ENCODE data around the gene KLF3.
A peak's percentile ranks its signal among the peaks of the same experiment; 100 is the strongest.

KLF3 gene

DNA sequence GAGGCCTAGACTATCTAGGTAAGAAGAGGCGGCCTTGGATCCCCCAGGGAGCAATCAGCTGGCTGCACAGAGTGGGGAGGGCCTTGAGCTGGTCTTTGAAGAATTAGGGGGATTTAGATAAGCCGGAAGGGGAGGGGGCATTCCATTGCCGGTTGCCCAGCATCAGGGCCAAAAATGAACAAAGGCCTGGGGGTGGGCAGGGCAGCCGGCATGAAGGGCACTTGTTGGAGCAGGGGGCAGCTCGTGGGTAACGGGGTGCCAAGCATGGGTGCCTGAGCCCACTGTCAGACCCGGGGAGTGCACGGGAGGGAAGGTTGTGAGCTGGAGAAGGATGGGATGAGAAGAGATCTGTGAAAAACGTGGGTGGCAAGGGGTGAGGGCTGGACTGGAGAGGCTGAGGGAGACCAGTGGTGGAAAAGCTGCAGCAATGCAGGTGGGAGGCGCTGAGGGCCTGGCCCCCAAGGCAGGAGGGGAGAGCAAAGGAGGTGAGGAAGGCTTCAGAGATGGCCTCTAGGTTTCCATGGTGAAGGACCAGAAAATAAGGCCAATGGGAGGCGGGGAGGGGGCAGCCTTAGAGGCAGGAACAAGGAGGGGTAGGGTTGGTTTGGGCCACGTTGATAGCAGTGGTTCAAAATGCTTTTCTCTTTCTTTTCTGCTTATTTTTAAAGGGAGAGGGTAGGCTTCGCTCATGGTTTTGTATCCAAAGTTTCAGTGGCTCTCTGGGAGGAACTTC is 8.6 kb downstream of the KLF3 start:
- no peak overlapping the region for H4K5ac ChIP-seq (ENCODE audit: low read length)
- no CpG with 5 or more reads among the region's 13 CpGs for WGBS (ENCODE audit: extremely low coverage, insufficient coverage, low lambda C conversion rate)
- no peak overlapping the region for H2BK5ac ChIP-seq (ENCODE audit: low read length)
- H3K79me1 ChIP-seq (ENCODE audit: low read length), result peaks cover 16% of the 10 kb centered on the region
- no peaks in the 10 kb centered on the region for H3K36me3 ChIP-seq (ENCODE audit: control insufficient read depth, insufficient read depth, low read length)
- H3K56ac ChIP-seq (ENCODE audit: low read length), result no peak overlapping the region
- H3K4me1 ChIP-seq (ENCODE audit: control insufficient read depth, low read depth, low read length), result peaks cover 11% of the 10 kb centered on the region
- H3K27me3 ChIP-seq (ENCODE audit: insufficient read depth, low read length, poor library complexity), result no peaks in the 10 kb centered on the region
- H3K79me2 ChIP-seq (ENCODE audit: control insufficient read depth, insufficient read depth, low read length), result peaks cover 39% of the 10 kb centered on the region
- H3K23ac ChIP-seq (ENCODE audit: low read length), result no peak overlapping the region
- H3K9ac ChIP-seq (ENCODE audit: low read length), result no peak overlapping the region
- no peak overlapping the region for H3K18ac ChIP-seq (ENCODE audit: low read length)
- no peak overlapping the region for H4K8ac ChIP-seq (ENCODE audit: low read depth, low read length)
- no peak overlapping the region for H3K4ac ChIP-seq (ENCODE audit: low read depth, low read length)
- no peak overlapping the region for H2BK120ac ChIP-seq (ENCODE audit: low read depth, low read length)
- no peak overlapping the region for H3K27ac ChIP-seq (ENCODE audit: low read depth, low read length)
- peak; percentile 75 for DNase-seq
- H3K4me3 ChIP-seq (ENCODE audit: low read length), result no peak overlapping the region
- no peak overlapping the region for H3K4me2 ChIP-seq (ENCODE audit: low read length)
- no peak overlapping the region for H2BK15ac ChIP-seq (replicated peaks; ENCODE audit: low read depth)
- no peak overlapping the region for H2AK5ac ChIP-seq (ENCODE audit: low read length)

- Histone ChIP-seq H3K4me1 (ENCODE audit: control insufficient read depth, low read depth, low read length) (peaks cover 11% of the 10 kb centered on the region), H3K18ac (ENCODE audit: low read length) (no peak overlapping the region), H2BK15ac (replicated peaks; ENCODE audit: low read depth) (no peak overlapping the region), H2AK5ac (ENCODE audit: low read length) (no peak overlapping the region), H3K79me2 (ENCODE audit: control insufficient read depth, insufficient read depth, low read length) (peaks cover 46% of the 10 kb centered on the region), H3K4ac (ENCODE audit: low read depth, low read length) (no peak overlapping the region), H2BK120ac (ENCODE audit: low read depth, low read length) (no peak overlapping the region), H4K5ac (ENCODE audit: low read length) (no peak overlapping the region), H3K27ac (ENCODE audit: low read depth, low read length) (no peak overlapping the region), H3K9ac (ENCODE audit: low read length) (no peak overlapping the region), H3K4me3 (ENCODE audit: low read length) (no peak overlapping the region), H3K79me1 (ENCODE audit: low read length) (peaks cover 20% of the 10 kb centered on the region), H3K36me3 (ENCODE audit: control insufficient read depth, insufficient read depth, low read length) (no peaks in the 10 kb centered on the region), H3K56ac (ENCODE audit: low read length) (no peak overlapping the region), H4K8ac (ENCODE audit: low read depth, low read length) (no peak overlapping the region), H3K27me3 (ENCODE audit: insufficient read depth, low read length, poor library complexity) (no peaks in the 10 kb centered on the region), H3K23ac (ENCODE audit: low read length) (no peak overlapping the region), H3K4me2 (ENCODE audit: low read length) (no peak overlapping the region), H2BK5ac (ENCODE audit: low read length) (no peak overlapping the region)
- no peak for DNase-seq
- no CpG with 5 or more reads among the region's 7 CpGs for WGBS (ENCODE audit: extremely low coverage, insufficient coverage, low lambda C conversion rate)
Measured at GRCh38 chr4:38673130-38673978, 9.4 kb downstream of the KLF3 start.

GRCh38 chr4:38674258-38675144 is 10.5 kb downstream of the KLF3 start:
- no peak overlapping the region for H2BK5ac ChIP-seq (ENCODE audit: low read length)
- no peak overlapping the region for H2BK120ac ChIP-seq (ENCODE audit: low read depth, low read length)
- no peak overlapping the region for H3K4me2 ChIP-seq (ENCODE audit: low read length)
- no peak overlapping the region for H3K23ac ChIP-seq (ENCODE audit: low read length)
- H3K4me3 ChIP-seq (ENCODE audit: low read length), result no peak overlapping the region
- peaks cover 48% of the 10 kb centered on the region for H3K79me2 ChIP-seq (ENCODE audit: control insufficient read depth, insufficient read depth, low read length)
- DNase-seq, result peak; percentile 59
- H3K27ac ChIP-seq (ENCODE audit: low read depth, low read length), result no peak overlapping the region
- peaks cover 22% of the 10 kb centered on the region for H3K79me1 ChIP-seq (ENCODE audit: low read length)
- H2BK15ac ChIP-seq (replicated peaks; ENCODE audit: low read depth), result no peak overlapping the region
- no peak overlapping the region for H3K18ac ChIP-seq (ENCODE audit: low read length)
- no peak overlapping the region for H3K4ac ChIP-seq (ENCODE audit: low read depth, low read length)
- H3K9ac ChIP-seq (ENCODE audit: low read length), result no peak overlapping the region
- no peak overlapping the region for H3K56ac ChIP-seq (ENCODE audit: low read length)
- no peaks in the 10 kb centered on the region for H3K27me3 ChIP-seq (ENCODE audit: insufficient read depth, low read length, poor library complexity)
- no peak overlapping the region for H2AK5ac ChIP-seq (ENCODE audit: low read length)
- no CpG with 5 or more reads among the region's 13 CpGs for WGBS (ENCODE audit: extremely low coverage, insufficient coverage, low lambda C conversion rate)
- no peaks in the 10 kb centered on the region for H3K36me3 ChIP-seq (ENCODE audit: control insufficient read depth, insufficient read depth, low read length)
- H4K8ac ChIP-seq (ENCODE audit: low read depth, low read length), result no peak overlapping the region
- H3K4me1 ChIP-seq (ENCODE audit: control insufficient read depth, low read depth, low read length), result peaks cover 11% of the 10 kb centered on the region
- H4K5ac ChIP-seq (ENCODE audit: low read length), result no peak overlapping the region

DNA sequence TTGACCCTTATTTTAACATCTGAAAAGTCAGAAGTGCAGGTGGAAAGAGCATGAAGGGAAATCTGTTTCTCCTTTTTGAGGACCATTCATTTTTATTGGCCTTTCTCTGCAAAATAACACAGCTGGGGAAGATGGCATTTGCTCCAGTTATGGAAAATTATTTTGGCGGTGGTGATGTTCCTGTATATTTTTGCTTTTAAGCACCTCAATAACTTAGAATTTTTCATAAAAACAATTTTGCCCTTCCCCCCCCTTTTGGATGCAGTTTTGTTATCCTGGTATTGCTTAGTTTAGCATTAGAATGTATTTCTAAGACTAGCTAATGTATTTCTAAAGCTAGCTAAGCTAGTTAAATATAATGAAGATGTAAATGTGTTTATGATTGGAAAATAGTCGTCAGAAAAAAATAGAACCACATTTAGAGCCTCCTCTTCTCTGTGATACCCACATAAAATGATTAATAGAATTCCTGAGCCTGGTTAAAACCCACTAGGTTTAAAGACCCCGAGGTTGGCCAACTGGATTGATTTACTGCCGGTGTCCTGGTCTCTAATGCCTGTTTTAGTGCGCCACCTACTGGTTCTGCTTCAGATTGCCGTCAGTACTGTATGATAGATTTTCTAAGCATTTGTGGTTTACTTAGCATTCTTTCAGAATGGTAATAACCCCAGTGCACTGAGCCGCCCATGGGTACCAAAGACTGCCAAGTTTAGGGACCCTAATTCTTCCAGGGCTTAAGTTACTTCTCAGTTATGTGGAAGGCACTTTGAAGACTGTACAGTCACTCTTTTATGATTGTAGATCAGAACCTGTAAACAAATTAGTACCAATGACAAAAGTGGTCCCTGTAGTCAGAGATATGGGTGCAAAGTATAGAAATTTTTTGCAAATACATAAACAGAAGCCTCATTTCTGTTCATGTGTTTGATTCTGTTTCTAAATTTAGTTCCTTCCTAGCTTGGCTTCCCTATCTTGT is 11.4 kb downstream of the KLF3 start:
- Histone ChIP-seq H3K27ac (ENCODE audit: low read depth, low read length) (no peak overlapping the region), H3K4me2 (ENCODE audit: low read length) (no peak overlapping the region), H2BK15ac (replicated peaks; ENCODE audit: low read depth) (no peak overlapping the region), H3K4me1 (ENCODE audit: control insufficient read depth, low read depth, low read length) (peaks cover 9% of the 10 kb centered on the region), H3K79me2 (ENCODE audit: control insufficient read depth, insufficient read depth, low read length) (peaks cover 43% of the 10 kb centered on the region), H3K27me3 (ENCODE audit: insufficient read depth, low read length, poor library complexity) (no peaks in the 10 kb centered on the region), H2AK5ac (ENCODE audit: low read length) (no peak overlapping the region), H4K5ac (ENCODE audit: low read length) (no peak overlapping the region), H3K18ac (ENCODE audit: low read length) (no peak overlapping the region), H4K8ac (ENCODE audit: low read depth, low read length) (no peak overlapping the region), H3K4me3 (ENCODE audit: low read length) (no peak overlapping the region), H3K23ac (ENCODE audit: low read length) (no peak overlapping the region), H3K79me1 (ENCODE audit: low read length) (peaks cover 18% of the 10 kb centered on the region), H3K56ac (ENCODE audit: low read length) (no peak overlapping the region), H2BK120ac (ENCODE audit: low read depth, low read length) (no peak overlapping the region), H2BK5ac (ENCODE audit: low read length) (no peak overlapping the region), H3K9ac (ENCODE audit: low read length) (no peak overlapping the region), H3K36me3 (ENCODE audit: control insufficient read depth, insufficient read depth, low read length) (no peaks in the 10 kb centered on the region), H3K4ac (ENCODE audit: low read depth, low read length) (no peak overlapping the region)
- peak; percentile 84 for DNase-seq
- WGBS (ENCODE audit: extremely low coverage, insufficient coverage, low lambda C conversion rate), result no CpG with 5 or more reads among the region's 7 CpGs

DNA sequence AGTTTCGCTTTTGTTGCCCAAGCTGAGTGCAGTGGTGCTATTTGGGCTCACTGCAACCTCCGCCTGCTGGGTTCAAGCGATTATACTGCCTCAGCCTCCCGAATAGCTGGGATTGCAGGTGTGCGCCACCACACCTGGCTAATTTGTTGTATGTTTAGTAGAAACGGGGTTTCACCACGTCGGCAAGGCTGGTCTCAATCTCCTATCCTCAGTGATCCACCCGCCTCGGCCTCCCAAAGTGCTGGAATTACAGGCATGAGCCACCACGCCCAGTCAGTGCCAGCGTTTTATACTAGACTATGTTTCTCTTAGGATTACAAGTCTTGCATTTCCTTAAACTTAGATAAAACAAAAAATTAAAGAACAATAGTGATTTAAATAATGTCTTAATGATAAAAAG is 13.0 kb downstream of the KLF3 start:
- Histone ChIP-seq H3K56ac (ENCODE audit: low read length) (no peak overlapping the region), H3K4me1 (ENCODE audit: control insufficient read depth, low read depth, low read length) (peaks cover 6% of the 10 kb centered on the region)

More for the DNA sequence above, 13.0 kb downstream of the KLF3 start:
- no peak overlapping the region for H2BK120ac ChIP-seq (ENCODE audit: low read depth, low read length)
- no peak overlapping the region for H3K4me2 ChIP-seq (ENCODE audit: low read length)
- no peak overlapping the region for H2BK15ac ChIP-seq (replicated peaks; ENCODE audit: low read depth)
- no peak overlapping the region for H3K4ac ChIP-seq (ENCODE audit: low read depth, low read length)
- no peak overlapping the region for H3K4me3 ChIP-seq (ENCODE audit: low read length)
- H3K79me1 ChIP-seq (ENCODE audit: low read length), result peaks cover 12% of the 10 kb centered on the region
- H4K5ac ChIP-seq (ENCODE audit: low read length), result no peak overlapping the region
- H2AK5ac ChIP-seq (ENCODE audit: low read length), result no peak overlapping the region
- no peak overlapping the region for H3K18ac ChIP-seq (ENCODE audit: low read length)
- H3K79me2 ChIP-seq (ENCODE audit: control insufficient read depth, insufficient read depth, low read length), result peaks cover 29% of the 10 kb centered on the region
- no CpG with 5 or more reads among the region's 12 CpGs for WGBS (ENCODE audit: extremely low coverage, insufficient coverage, low lambda C conversion rate)
- H2BK5ac ChIP-seq (ENCODE audit: low read length), result no peak overlapping the region
- H3K23ac ChIP-seq (ENCODE audit: low read length), result no peak overlapping the region
- no peaks in the 10 kb centered on the region for H3K27me3 ChIP-seq (ENCODE audit: insufficient read depth, low read length, poor library complexity)
- DNase-seq, result no peak
- no peak overlapping the region for H3K9ac ChIP-seq (ENCODE audit: low read length)
- H3K36me3 ChIP-seq (ENCODE audit: control insufficient read depth, insufficient read depth, low read length), result no peaks in the 10 kb centered on the region
- no peak overlapping the region for H3K27ac ChIP-seq (ENCODE audit: low read depth, low read length)
- no peak overlapping the region for H4K8ac ChIP-seq (ENCODE audit: low read depth, low read length)

All from mesendoderm (in vitro differentiated cells).